Aorta (tissue), 5 donors: ENCODE measurements around the gene KSR2. TPM values are rescaled to one million over a fixed set of nuclear protein-coding genes. Genes with fewer than 3 reads are reported as not detected.

Experiments
- ATAC-seq: fragments of 200-7000 bp; cut with Tn5 transposase; one replicate; pipeline ENCODE4 v1.9.1; 2022; ENCODE audit warnings: moderate library complexity; ENCODE audit not compliant: low FRiP score
- DNase-seq, 2 donors: peaks; one replicate each; pipeline ENCODE4 v3.0.0-alpha.2; 2020
- H3K27ac ChIP-seq, 2 donors: one replicate each; pipeline ENCODE4 v1.5.1; 2013; ENCODE audit warnings: low read length in 2 of 2, mild to moderate bottlenecking in 2 of 2, moderate library complexity in 2 of 2, control low read depth in 1 of 2, inconsistent platforms in 1 of 2, low read depth in 1 of 2
- H3K27me3 ChIP-seq, 2 donors: one replicate each; pipeline ENCODE4 v1.6.1; 2013; ENCODE audit warnings: control low read depth in 1 of 2, low read length in 1 of 2, mild to moderate bottlenecking in 1 of 2, moderate library complexity in 1 of 2; ENCODE audit not compliant: insufficient read depth in 2 of 2, control insufficient read depth in 1 of 2
- H3K36me3 ChIP-seq, 2 donors: one replicate each; pipeline ENCODE4 v1.6.1; 2013; ENCODE audit warnings: control low read depth in 1 of 2, low read length in 1 of 2, mild to moderate bottlenecking in 1 of 2; ENCODE audit not compliant: insufficient read depth in 2 of 2, control insufficient read depth in 1 of 2
- H3K4me1 ChIP-seq, 2 donors: one replicate each; pipeline ENCODE4 v1.6.1; 2013; ENCODE audit warnings: low read length in 2 of 2, control low read depth in 1 of 2, mild to moderate bottlenecking in 1 of 2, moderate library complexity in 1 of 2; ENCODE audit not compliant: insufficient read depth in 2 of 2, control insufficient read depth in 1 of 2
- H3K4me3 ChIP-seq, 2 donors: one replicate each; pipeline ENCODE4 v1.5.1; 2013; ENCODE audit warnings: low read length in 2 of 2, control low read depth in 1 of 2, mild to moderate bottlenecking in 1 of 2
- H3K9me3 ChIP-seq: one replicate; pipeline ENCODE4 v1.6.1; 2013; ENCODE audit warnings: mild to moderate bottlenecking, low read length; ENCODE audit not compliant: control insufficient read depth
- WGBS, 2 donors: extraction: QIAGEN DNeasy Blood & Tissue Kit; methylation state at CpG; one replicate each; pipeline ENCODE4 v1.1.7; 2013; 5-methylcytosine and 5-hydroxymethylcytosine counted together
- intact Hi-C, 2 donors: fragments of 100-400 bp; cut with DNase I; formaldehyde crosslinking; loops; one replicate each; pipeline versions ENCODE4 v1.14.2 to v1.15.0; 2022
- polyA plus RNA-seq, 2 donors: library from polyadenylated mRNA; stranded (reverse); fragments of 200-250 nt; gene quantifications; one replicate each; pipeline ENCODE4 v1.2.3, GENCODE V29; 2013
- total RNA-seq, 2 donors: library from RNA; stranded (reverse); fragmentation: NEBNext Ultra II Directional; extraction: Animal tissue kit (Norgen Biotek cat#: 25700); gene quantifications; one replicate each; pipeline ENCODE4 v1.2.1, GENCODE V29; 2021
- donor health status: healthy with polysubstance abuse.
- donor health status: Bipolar disorder and iron deficiency.
- donor health status: DM: no; HTN: no; CAD: no.
- donor health status: DM: no; HTN: no; CAD: no.
- donor health status: DM: yes; HTN: yes; CAD: no.

Gene KSR2
- total and polyA plus RNA-seq, 4 donors = not detected

DNA sequence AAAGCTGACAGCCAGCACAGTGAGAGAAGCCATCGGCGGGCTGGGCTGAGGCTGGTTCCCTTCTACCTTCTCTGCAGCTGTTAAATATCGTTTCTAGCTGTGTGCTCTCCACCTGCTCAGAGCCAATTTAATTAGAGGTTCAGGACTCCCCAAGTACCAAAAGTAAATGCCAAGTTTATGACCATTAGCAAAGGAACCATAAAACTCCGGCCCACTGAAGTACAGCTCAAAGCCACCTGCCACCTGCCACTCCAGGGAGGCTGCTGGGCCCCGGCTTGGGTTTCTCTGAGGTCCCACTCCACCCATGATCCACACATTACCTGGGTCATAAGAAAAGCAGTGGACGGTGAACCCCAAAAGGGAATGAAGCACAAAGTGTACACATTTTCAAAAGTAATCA is 272.8 kb downstream of the KSR2 start:
- no peaks in the 10 kb centered on the region for H3K27me3 ChIP-seq
- H3K4me3 ChIP-seq = no peak overlapping the region
- H3K9me3 ChIP-seq = peaks cover 4% of the 10 kb centered on the region
- no peaks in the 10 kb centered on the region for H3K4me1 ChIP-seq
- ATAC-seq (no peak), DNase-seq (no peak)
- no peak overlapping the region for H3K27ac ChIP-seq
- 64 to 78% methylated on average over 6 of the region's 6 CpGs for WGBS, 2 donors
- intact Hi-C loops = no loop called here
- no peaks in the 10 kb centered on the region for H3K36me3 ChIP-seq

- H3K36me3 ChIP-seq = no peaks in the 10 kb centered on the region
- no peaks in the 10 kb centered on the region for H3K4me1 ChIP-seq
- H3K4me3 ChIP-seq = no peak overlapping the region
- DNase-seq (no peak), ATAC-seq (no peak)
- no peak overlapping the region for H3K27ac ChIP-seq
- 76 to 90% methylated on average over 2 of the region's 2 CpGs for WGBS, 2 donors
- intact Hi-C loops = no loop called here
- peaks cover 4% of the 10 kb centered on the region for H3K9me3 ChIP-seq
- H3K27me3 ChIP-seq = no peaks in the 10 kb centered on the region
These were observed 276.3 kb downstream of the KSR2 start for GRCh38 chr12:117692512-117692911.

DNA sequence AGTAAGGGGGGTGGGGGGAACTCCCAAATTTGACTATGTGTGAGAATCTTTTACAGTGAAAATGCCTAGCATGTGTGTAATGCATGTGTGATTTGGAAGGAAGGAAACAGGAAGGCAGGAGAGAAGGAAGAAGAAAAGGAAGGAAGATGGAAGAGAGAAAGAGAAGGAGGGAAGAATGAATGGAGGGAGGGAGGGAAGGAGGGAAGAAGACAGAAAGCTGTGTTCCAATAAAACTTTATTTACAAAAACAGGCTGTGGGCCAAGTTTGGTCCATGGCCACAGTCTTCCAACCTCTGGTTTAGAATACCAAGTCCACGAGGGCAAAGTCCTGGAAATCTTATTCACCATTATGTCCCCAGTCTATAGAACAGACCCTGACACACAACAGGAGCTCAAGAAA is 278.9 kb downstream of the KSR2 start:
- no peak for DNase-seq
- Histone ChIP-seq H3K27me3 (no peaks in the 10 kb centered on the region), H3K4me3 (no peak overlapping the region), H3K4me1 (no peaks in the 10 kb centered on the region), H3K36me3 (no peaks in the 10 kb centered on the region), H3K9me3 (peaks cover 4% of the 10 kb centered on the region), H3K27ac (no peak overlapping the region)
- intact Hi-C loops = no loop called here
- WGBS, 2 donors = 50 to 57% methylated on average over 1 of the region's 1 CpG
- ATAC-seq = no peak

DNA sequence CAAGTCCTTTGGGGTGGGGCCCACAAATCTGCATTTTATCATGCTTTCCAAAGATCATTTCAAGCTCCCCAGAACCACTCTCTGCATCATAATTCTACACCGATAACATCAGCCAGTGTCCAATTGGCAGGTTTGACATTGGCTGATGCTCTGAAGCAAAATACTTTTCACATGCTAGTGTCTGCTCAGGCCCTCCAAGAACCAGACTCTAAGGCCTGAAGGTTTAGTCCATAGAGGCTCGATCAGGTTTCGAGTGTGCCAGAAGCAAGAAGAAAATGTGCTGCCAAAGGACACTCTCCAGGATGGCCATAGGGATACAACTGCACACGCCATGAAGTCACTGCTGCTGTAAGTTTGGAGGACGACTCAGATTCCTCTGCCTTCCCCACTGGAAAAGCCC is 280.3 kb downstream of the KSR2 start:
- Histone ChIP-seq H3K9me3 (peaks cover 6% of the 10 kb centered on the region), H3K36me3 (no peaks in the 10 kb centered on the region), H3K4me3 (no peak overlapping the region), H3K4me1 (no peaks in the 10 kb centered on the region), H3K27me3 (no peaks in the 10 kb centered on the region), H3K27ac (no peak overlapping the region)
- ATAC-seq (no peak), DNase-seq (no peak)
- intact Hi-C loops = no loop called here
- 73 to 82% methylated on average over 5 of the region's 5 CpGs for WGBS, 2 donors

DNA sequence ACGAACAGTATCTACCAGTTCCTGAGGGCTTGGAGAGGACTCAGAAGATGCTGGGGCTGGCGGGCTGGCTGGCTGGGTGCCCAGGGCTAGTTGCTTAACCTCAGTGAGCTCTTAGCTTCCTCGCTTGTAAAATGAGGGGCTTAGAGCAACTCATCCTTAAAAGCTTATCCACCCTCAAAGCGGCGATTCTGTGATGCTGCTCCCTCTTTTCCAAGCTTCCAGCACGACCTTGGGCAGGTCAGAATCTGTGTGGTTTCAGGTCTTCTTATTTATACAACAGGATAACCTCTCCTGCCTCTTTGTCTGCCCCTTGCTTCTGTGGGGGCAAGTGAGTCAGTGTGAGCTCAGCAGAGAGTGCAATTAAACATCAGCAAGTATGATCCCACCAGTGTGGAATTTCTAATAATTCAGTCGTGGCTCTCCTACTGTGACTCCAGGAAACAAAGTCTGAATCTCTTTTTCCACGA is 281.8 kb downstream of the KSR2 start:
- WGBS, 2 donors = 23 to 30% methylated on average over 8 of the region's 8 CpGs
- peak; percentile 30 for ATAC-seq

GRCh38 chr12:117686210-117686609 is 282.6 kb downstream of the KSR2 start:
- 81 to 88% methylated on average over 1 of the region's 1 CpG for WGBS, 2 donors
- no peaks in the 10 kb centered on the region for H3K36me3 ChIP-seq

More for the DNA sequence above, 281.8 kb downstream of the KSR2 start:
- no peaks in the 10 kb centered on the region for H3K4me1 ChIP-seq
- no peaks in the 10 kb centered on the region for H3K36me3 ChIP-seq
- H3K4me3 ChIP-seq = no peak overlapping the region
- no peak overlapping the region for H3K27ac ChIP-seq
- intact Hi-C loops = no loop called here
- DNase-seq = peak; percentile 47 to 85
- H3K27me3 ChIP-seq = no peaks in the 10 kb centered on the region
- peaks cover 4% of the 10 kb centered on the region for H3K9me3 ChIP-seq

DNA sequence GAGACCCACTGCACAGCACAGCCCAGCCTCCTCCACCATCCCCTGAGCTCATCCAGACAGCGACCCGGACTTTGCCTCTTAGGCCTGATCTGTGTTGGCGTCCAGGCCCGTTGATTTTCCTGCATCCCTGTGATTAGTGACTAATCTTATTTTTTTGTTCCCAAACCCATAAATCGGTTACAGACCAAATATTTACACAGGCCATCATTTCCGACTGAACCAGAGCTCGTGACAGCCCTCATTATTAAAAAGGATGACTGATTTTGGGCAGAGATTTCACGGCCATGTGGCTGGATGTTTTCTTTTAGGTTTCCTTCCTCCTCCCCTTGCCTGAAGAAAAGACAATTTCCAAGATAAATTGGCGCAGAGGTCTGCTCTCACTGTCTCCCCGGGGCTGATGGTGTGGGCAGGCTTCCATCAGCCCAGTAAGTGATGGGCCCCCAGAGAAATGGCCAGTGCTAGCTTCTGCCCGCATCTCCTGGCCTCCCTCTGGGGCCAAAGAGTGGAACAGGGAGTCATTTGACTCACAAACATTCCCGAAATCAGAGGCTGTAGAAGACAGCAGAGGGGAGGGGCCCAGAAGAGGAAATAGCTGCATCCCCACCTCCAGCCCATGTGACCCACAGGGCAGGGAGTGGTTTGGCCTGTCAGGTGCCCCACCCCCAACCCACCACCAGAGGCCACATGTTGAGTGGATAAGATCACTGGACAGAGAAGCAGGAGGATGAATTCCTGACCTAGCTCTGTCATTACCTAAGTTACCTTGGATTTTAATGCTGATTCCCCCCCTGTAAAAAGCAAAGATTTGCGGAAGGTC is 283.5 kb downstream of the KSR2 start:
- 8 to 10% methylated on average over 13 of the region's 13 CpGs for WGBS, 2 donors
- H3K4me1 ChIP-seq = no peaks in the 10 kb centered on the region
- H3K27me3 ChIP-seq = peaks cover 0 to 2% of the 10 kb centered on the region in 2 donors
- peak; percentile 55 to 78 for DNase-seq
- H3K36me3 ChIP-seq = no peaks in the 10 kb centered on the region
- no peak overlapping the region for H3K27ac ChIP-seq
- H3K9me3 ChIP-seq = peaks cover 4% of the 10 kb centered on the region
- peak; percentile 75 for ATAC-seq
- no peak overlapping the region for H3K4me3 ChIP-seq
- intact Hi-C loops = no loop called here

More at GRCh38 chr12:117686210-117686609, 282.6 kb downstream of the KSR2 start:
- H3K4me1 ChIP-seq = no peaks in the 10 kb centered on the region
- H3K27ac ChIP-seq = no peak overlapping the region
- peaks cover 0 to 2% of the 10 kb centered on the region in 2 donors for H3K27me3 ChIP-seq
- no peak overlapping the region for H3K4me3 ChIP-seq
- peaks cover 4% of the 10 kb centered on the region for H3K9me3 ChIP-seq
- ATAC-seq (no peak), DNase-seq (no peak)
- intact Hi-C loops = no loop called here

DNA sequence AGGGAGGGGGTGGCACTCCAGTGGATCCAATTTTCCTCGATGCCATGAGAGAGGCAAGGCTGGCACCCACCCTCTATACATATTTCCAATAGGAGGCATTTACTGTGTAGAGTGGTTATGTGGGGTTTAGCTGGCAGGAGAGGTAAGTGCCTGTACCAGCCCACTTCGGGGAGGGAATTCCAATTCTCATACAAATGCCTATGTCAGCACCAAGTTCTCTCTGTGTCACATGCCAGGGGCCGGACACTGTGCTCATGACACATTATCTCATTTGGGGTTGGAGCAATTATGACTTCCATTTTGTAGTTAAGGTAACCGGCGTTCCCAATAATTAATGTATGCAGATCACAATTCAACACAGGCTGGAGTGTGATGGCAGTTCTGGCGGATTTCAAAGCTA is 284.3 kb downstream of the KSR2 start:
- no peak for DNase-seq
- peaks cover 0 to 2% of the 10 kb centered on the region in 2 donors for H3K27me3 ChIP-seq
- 69 to 81% methylated on average over 6 of the region's 6 CpGs for WGBS, 2 donors
- no peaks in the 10 kb centered on the region for H3K36me3 ChIP-seq
- H3K4me1 ChIP-seq = no peaks in the 10 kb centered on the region
- intact Hi-C loops = no loop called here
- H3K27ac ChIP-seq = no peak overlapping the region
- peaks cover 4% of the 10 kb centered on the region for H3K9me3 ChIP-seq
- no peak for ATAC-seq
- no peak overlapping the region for H3K4me3 ChIP-seq

- Histone ChIP-seq H3K9me3 (peaks cover 10% of the 10 kb centered on the region), H3K27ac (no peak overlapping the region), H3K27me3 (peaks cover 0 to 2% of the 10 kb centered on the region in 2 donors), H3K4me1 (no peaks in the 10 kb centered on the region), H3K4me3 (no peak overlapping the region), H3K36me3 (no peaks in the 10 kb centered on the region)
- intact Hi-C loops = no loop called here
- ATAC-seq (no peak), DNase-seq (no peak)
- 53 to 57% methylated on average over 3 of the region's 3 CpGs for WGBS, 2 donors
These were observed 288.5 kb downstream of the KSR2 start for GRCh38 chr12:117680312-117680711.
